Dermis microvascular lymphatic vessel endothelial cell (primary cell): ENCODE results near the gene SHKBP1. TPM values are rescaled to one million over a fixed set of nuclear protein-coding genes. Genes with fewer than 3 reads are reported as not detected.
"Not testable (repeated sequence)": the region's sequence is repeated elsewhere in the genome, so short reads cannot be mapped to it uniquely, and the experiment has no call there.

ENCODE experiments used
- DNase-seq, 2 donors: peaks; one replicate each; pipeline versions ENCODE4 v3.0.0 to v3.0.0-alpha.2; 2010; ENCODE audit warnings: low read depth in 2 of 2
- total RNA-seq: library from RNA; depleted of rRNA; stranded (reverse); fragments of >200 nt; gene quantifications from 2 replicates; pipeline ENCODE4 v1.2.1, GENCODE V29; 2014

SHKBP1 gene
- total RNA-seq, 1 donor from 2014 or later = 19.5 TPM

DNA sequence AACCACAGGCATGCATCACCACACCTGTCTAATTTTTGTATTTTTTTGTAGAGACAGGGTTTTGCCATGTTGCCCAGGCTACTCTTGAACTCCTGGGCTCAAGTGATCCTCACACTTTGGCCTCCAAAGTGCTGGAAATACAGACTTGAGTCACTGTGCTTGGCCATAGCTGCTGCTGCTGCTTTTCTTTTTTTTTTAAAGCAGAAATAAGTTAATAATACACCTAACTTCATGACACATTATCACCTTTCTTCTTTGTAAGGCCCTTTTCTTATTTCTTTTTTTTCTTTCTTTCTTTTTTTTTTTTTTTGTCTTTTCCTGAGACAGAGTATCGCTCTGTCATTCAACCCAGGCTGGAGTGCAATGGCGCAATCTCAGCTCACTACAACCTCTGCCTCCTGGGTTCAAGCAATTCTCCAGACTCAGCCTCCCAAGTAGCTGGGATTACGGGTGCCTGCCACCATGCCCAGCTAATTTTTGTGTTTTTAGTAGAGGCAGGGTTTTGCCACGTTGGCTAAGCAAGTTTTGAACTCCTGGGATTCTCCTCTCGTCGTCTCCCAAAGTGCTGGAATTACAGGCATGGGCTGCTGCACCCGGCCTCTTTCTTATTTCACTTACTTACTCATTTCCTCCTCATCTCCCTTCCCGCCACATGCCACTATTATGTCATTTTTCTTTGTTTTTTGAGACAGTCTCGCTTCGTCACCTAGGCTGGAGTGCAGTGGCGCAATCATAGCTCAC lies 8.7 kb downstream of the SHKBP1 start:
- DNase-seq = peak in 1 of 2 donors; percentile 69

DNA sequence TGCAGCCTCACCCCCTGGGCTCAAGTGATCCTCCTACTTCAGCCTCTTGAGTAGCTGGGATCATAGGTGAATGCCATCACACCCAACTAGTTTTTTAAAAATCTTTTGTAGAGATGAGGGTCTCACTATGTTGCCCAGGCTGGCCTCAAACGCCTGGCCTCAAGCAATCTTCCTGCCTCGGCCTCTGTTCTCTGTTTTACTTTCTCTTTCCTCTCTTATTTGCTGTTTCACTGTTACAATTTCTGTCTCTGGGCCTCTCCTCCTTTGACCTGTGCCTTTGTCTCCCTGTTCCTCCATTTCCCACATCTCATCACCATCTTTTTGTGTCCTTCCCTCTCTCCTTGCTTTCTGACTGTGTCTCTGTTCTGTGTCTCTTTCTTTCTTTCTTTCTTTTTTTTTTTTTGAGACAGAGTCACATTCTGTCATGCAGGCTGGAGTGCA lies 9.3 kb downstream of the SHKBP1 start:
- DNase-seq = no peak

DNA sequence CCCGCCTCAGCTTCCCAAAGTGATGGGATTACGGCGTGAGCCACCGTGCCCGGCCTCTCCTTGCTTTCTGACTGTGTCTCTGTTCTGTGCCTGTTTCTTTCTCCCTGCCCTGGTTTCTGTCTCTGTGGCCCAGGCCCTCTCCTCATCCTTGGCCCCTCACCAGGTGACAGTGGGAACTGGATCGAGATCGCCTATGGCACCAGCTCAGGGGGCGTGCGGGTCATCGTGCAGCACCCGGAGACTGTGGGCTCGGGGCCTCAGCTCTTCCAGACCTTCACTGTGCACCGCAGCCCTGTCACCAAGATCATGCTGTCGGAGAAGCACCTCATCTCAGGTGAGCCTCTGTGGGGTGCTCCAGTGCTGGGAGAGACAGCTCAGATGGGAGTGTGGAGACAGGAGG lies 9.9 kb downstream of the SHKBP1 start:
- DNase-seq = no peak

DNA sequence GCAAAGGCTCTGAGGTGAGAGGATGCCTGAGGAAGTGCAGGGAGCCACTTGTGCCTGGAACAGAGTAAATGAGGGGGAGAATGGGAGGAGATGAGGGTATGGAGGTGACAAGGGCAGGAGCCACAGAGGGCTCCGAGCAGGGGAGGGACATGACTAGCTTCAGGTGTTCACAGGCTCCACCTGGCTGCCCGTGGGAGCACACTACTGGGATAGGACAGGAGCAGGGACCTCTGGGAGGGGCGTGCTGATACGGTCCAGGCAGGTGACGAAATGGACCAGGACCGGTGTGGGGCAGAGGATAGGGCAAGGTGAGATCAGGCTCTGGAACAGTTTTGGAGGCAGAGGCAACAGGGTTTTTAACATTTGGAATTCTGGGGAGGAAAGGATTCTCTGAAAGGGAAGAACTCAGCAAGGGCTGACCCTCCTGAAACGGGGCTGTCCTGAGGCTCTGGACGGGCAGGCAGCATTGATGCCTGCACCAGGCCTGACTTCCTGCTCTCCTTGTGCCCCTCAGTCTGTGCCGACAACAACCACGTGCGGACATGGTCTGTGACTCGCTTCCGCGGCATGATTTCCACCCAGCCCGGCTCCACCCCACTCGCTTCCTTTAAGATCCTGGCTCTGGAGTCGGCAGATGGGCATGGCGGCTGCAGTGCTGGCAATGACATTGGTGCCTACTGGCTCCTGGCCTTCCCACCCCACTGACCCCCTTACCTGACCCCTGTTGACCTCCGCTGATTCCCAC lies 11.6 kb downstream of the SHKBP1 start:
- peak in 1 of 2 donors; percentile 48 for DNase-seq

DNA sequence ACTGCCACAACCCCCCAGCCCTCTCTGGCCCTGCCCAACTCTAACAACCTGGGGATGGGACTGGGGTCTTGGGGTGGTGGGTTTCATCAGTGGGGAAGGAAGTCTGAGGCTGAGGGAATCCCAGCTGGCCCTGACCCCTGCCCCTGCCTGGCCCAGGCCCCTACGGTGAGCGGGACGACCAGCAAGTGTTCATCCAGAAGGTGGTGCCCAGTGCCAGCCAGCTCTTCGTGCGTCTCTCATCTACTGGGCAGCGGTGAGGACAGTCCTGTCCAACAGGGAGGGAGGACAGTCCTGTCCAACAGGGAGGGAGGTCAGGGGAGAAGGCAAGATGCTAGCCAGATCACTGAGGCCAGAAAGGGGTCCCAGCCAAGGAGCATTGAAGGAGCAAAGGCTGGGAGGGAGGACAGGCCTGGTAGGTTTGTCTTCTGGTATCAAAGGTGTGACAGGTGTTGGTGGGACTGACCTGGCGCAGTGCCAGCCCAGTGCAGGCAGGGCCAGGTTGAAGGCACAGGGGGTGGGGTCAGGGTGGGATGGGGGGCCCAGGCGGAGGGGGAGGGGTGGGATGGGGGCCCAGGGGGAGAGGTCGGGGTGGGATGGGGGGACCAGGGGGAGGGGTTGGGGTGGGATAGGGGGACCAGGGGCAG lies 12.4 kb downstream of the SHKBP1 start:
- no peak for DNase-seq

DNA sequence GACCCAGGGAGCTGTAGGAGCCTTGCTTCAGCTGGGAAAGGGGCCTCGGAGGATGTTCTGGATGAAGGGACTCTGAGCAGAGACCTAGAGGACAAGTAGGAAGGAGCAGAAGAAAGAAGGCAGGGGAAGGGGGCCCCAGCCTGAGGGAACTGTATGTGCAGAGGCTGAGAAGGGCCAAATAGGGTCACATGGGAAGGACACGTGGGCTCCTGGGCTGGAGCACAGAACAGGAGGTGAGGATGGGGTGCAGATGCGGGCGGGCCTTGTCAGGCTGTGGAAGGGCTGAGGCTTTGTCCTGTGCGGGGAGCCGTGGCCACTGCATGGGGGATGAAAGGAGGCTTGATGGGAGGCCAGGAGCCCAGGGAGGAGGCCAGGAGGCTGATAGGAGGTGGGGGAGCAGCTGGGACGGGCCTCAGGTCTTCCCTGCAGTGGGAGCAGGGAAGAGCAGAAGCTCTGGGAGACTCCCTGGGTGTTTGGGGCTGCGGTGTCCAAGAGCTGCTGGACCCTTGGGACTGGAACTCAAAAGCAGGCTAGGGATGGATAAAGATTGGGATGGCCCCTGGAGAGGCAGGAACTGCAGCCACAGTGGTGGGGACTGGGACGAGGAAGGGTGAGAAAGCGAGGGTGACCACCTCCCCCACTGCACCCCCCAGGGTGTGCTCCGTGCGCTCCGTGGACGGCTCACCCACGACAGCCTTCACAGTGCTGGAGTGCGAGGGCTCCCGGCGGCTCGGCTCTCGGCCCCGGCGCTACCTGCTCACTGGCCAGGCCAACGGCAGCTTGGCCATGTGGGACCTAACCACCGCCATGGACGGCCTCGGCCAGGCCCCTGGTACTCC lies 13.1 kb downstream of the SHKBP1 start:
- no peak for DNase-seq

DNA sequence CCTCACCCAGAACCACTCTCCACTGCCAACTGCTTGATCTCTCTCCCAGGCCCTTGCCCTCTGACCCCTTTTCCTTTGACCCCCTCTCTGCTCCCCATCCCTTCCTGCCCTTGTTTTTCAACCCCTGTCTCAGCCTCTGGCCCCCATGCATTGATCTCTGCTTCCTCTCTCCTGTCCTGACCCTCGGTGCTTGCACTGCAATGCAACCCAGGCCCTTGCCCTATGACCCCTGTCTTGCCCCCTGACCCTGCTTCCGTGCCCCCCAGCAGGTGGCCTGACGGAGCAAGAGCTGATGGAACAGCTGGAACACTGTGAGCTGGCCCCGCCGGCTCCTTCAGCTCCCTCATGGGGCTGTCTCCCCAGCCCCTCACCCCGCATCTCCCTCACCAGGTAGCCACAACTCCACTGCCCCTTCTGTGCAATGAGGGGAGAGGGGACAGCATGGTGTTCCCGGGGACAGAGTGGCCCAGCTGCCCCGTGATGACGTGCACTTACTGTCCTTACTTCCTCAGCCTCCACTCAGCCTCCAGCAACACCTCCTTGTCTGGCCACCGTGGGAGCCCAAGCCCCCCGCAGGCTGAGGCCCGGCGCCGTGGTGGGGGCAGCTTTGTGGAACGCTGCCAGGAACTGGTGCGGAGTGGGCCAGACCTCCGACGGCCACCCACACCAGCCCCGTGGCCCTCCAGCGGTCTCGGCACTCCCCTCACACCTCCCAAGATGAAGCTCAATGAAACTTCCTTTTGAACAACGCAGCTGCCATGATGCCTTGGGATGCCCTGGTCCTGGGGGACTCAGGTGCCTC lies 14.0 kb downstream of the SHKBP1 start:
- no peak for DNase-seq

DNA sequence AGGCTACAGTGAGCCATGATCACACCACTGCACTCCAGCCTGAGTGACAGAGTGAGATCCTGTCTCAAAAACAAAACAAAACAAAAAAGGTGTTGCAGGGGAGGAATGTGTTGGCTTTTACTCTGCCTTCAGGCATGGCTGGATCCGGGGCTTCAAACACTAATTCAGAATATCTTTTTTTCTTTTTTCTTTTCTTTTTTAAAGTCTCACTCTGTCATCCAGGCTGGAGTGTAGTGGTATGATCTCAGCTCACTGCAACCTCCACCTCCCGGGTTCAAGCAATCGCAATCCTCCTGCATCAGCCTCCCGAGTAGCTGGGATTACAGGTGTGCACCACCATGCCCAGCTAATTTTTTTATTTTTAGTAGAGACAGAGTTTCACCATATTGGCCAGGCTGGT lies 15.1 kb downstream of the SHKBP1 start:
- not testable (repeated sequence) for DNase-seq

DNA sequence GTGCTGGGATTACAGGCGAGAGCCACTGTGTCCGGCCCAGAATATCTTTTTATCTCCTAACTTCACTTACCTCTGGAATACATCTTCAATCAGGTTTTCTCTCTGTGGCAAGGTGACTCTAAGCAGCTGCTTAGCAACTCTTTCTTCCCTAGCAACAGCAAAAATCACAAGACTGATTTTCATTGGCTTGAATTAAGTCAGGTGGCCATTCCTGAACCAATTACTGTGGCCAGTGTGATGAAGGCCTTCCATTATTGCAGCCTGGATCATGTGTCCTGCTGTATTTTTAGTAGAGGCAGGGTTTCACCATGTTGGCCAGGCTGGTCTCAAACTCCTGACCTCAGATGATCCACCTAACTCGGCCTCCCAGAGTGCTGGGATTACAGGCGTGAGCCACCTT lies 15.5 kb downstream of the SHKBP1 start:
- peak; percentile 64 to 70 for DNase-seq

DNA sequence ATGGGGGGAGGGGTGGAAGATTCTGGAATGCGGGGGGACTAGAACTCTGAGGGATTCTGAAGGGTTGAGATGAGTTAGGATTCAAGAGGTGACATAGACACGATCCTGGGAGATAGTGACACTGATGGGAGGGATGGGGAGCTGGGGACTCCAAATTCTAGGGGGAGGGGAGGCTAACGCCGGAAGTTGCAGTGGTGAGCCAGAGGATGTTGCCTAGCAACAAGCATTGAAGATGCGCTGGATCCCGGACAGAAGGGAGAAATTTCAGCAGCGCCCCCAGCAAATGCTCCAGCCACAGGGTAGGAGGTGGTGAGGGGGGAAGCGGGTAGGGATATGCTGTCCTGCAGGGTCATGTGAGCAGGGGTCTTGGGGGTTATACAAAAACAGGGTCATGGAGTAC lies 17.6 kb downstream of the SHKBP1 start:
- DNase-seq = no peak

DNA sequence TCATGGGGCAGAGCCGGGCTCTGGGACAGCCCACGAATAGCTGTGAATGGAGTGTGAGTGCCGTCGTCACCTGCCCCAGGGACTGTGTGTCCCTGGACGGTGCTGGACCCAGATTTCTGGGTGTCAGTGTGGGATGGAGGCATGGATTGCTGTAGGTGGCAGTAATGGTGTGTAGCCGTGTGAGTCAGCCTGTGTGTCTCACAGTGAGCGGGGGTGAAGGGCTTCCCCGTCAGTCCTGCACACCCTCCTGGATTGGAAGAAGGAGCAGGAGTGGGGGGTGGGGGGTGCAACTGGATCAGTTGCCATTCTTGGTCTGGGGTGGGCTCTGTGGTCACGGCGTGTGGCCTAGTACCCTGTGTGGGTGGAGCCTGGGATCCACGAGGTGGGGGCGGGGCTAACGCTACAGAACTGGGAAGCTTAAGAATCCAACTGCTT lies 18.0 kb downstream of the SHKBP1 start:
- no peak for DNase-seq

DNA sequence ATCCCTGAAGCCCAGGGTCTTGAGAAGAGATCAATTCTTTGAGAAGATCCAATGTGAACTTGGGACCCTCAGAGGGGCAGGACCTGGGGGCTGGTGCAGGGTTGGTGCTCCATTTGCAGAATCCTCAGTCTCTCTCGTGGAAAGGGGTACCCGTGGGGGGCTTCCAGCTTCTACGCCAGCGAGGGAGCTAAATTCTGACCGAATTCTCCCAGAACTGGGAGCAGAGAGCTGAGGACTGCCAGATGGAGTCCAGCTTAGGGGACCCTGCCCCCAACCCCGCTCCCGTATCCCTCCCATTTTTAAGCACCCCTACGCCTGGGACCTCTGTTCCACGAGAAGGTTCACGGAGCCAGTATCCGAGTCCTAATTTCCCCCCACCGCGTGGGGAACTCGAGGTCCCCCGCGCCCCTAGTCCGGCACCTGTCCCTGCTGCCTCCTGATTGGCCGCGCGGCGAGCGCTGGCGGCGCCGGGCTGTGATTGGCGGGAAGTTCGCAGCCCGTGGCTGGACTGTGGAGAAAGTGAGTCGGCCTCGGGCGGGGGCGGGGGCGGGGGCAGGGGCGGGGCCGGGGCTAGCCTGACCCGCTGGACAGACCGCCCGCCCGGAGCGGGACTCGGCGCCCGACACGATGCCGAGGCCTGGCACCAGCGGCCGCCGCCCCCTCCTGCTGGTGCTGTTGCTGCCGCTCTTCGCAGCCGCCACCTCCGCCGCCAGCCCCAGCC lies 20.1 kb downstream of the SHKBP1 start:
- DNase-seq = peak in 1 of 2 donors; percentile 75

DNA sequence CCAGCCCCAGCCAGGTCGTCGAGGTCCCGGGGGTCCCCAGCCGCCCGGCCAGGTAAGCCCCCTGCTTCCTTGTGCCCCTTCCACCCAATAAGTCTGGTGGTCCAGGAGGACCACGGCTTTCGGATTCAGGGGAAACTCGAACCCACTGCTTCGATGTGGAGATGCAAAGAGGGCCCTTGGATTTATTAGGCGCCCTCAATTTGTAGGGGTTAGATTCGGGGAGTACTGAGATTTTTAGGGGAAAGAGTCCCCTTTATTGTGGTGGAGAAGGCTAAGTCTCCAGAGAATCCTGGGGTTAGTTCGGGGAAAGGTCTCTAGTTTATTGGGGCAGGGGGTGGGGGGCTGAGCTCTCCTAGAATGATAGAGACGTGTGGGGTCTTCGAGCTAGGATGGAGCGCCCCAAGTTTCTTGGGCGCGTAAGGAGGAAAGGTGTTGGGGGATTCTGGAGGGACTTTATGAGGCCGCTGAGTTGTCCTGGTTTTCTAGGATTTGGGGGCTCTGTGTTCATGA lies 20.7 kb downstream of the SHKBP1 start:
- no peak for DNase-seq

DNA sequence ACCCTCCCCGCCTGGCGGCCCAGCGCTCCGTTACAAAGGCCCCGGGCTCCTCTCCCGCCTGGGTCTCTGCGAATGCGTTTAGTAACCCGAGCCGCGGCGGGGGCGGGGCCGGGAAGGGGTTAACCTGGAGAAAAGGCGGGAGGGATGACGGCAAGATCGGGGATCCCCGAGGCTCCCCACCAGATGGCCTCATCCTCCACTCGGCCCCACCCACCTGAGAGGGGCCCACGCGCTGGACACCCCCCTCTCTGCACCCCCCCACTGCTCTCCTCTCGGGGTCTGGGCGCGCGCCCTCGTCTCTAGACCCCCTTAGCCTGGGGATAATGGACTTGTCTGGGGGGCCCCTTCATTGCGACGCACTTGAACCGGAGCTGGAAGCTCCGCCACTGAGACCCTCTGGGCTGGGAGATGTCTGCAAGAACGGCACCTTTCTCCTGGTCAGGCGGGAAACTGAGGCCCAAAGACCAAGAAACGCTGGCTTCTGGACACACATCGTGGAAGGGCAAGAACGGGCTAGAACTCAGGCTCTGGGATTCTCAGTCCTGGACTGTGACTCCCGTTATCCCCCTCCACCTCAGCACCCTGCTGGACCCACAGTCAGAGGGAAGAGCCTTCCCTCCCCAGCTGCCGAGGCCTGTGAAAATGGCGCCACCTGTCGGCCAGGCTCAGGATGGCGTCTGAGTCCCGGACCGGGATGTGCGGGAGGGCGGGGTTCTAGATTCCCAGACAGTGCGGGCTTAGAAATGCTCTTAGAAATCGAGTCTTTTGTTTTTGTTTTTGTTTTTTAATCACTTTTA lies 21.6 kb downstream of the SHKBP1 start:
- peak; percentile 60 to 82 for DNase-seq

DNA sequence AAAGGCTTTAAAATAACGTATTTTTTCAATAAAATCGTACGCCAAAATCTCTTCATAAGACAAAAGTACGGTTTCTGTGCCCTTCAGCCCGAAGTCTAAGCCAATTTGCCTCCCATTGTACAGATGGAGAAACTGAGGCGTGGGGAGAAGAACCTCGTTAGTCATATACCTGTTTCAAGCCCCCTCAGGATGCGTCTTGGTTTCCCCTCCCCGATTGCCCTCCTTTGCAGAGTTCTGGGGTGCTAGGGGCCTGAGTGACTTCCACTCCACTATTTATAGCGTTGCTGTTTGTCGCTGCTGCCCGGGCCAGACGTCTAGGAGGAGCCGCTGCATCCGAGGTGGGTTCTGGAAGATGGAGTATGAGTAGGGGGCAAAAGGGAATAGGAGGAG lies 22.2 kb downstream of the SHKBP1 start:
- DNase-seq = no peak

DNA sequence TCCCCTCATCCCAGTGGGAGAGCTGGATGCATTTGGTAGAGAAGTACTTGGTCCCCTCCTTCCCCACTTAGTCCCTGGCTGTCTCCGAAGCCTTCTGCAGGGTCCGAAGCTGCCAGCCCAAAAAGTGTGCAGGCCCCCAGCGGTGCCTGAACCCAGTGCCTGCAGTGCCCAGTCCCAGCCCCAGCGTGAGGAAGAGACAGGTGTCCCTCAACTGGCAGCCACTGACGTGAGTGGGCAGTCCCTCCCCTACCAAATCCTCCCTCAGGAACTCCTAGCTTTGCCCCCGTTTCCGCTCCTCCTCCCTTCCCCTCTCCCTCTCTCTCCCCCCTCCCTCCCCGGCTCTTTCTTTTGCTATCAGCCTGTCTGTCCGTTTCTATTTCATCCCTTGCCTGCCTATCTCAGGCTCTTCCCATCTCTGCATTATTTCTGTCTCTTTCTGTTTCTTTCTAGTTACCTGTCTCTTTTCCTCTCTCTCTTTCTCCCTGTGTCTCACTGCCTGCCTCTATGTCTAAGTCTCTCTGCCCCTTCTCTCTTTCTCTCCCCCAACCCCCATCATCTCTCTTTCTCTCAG lies 22.7 kb downstream of the SHKBP1 start:
- no peak for DNase-seq

DNA sequence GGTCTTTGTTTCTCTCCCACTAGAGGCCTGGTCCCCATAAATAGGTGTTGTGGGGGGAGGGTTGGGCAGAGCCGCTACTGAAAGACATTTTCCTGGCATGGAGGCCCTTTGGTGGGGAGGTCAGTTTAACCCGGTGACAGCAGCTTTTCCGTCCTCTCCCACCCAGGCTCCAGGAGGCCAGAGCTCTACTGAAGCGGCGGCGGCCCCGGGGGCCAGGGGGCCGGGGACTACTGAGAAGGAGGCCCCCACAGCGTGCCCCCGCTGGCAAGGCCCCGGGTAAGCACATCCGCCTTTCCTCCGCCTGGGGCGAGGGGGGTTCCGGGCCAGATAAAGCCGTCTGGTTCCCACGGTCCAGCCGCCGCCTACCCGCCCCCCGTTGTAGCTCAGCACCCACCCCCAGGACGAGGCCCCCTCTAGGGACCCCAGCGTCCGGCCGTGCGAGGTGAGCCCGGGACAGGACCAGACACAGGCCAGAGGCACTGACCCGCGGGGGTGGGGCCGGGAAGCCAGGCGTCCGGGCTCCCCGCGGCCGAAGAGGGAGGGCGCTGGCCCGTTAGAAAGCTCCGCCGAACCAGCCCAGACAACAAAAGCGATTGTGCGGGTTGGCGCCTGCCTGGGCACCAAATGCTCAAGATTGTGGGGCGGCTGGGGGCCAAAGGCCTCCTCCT lies 23.4 kb downstream of the SHKBP1 start:
- no peak for DNase-seq

DNA sequence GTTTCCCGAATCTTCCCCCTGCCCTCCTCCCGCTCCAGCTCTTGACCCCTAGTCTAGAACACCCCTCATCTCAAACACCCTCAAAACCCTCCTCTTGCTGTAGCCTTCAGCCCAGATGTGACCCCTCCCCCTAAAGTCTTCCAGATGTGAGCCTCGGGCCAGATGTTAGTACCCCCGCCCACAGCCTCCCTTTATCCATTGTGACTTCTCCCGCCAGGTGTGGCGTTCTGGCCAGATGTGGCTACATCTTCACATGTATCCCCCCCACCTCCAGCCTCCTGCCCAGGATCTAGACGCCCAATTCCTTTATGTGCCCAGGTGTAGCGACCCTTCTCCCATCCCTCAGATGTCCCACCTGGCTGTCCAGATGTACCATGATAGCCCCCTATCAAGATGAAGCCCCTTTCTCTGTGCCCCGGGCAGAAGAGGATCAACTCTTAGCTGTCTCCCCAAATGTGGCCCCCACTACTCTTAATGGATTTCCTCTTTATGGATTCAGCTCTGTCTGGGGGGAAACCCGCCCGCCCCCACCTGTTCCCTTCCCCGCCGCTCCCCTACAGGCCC lies 24.0 kb downstream of the SHKBP1 start:
- DNase-seq = no peak
